ENCODE results near the gene NKIRAS1.
A peak's percentile ranks its signal among the peaks of the same experiment; 100 is the strongest.
"Not testable (repeated sequence)": the region's sequence is repeated elsewhere in the genome, so short reads cannot be mapped to it uniquely, and the experiment has no call there.

NKIRAS1 gene

GRCh38 chr3:23888617-23889228 lies 28.1 kb downstream of the NKIRAS1 start:
- no peak for DNase-seq (ENCODE audit: extremely low spot score)
- ChIA-PET CTCF (interaction anchor here (0.9 to 1.6 kb wide), 5 partner anchors 23 to 101 kb away, joined by 3 to 8 read pairs (median 4); no protein-coding TSS in a partner anchor), POLR2A (interaction anchor here (1.0 kb wide), 2 partner anchors 28 to 29 kb away, joined by 3 to 6 read pairs; partner anchors contain the start of genes NKIRAS1 and RPL15)
- TF ChIP-seq CTBP1 (IDR thresholded peaks at IDR 0.05; ENCODE audit: borderline replicate concordance) (no peak), NFRKB (IDR thresholded peaks at IDR 0.05) (no peak), FOXK2 (IDR thresholded peaks at IDR 0.05) (no peak), SP1 (IDR thresholded peaks at IDR 0.05) (no peak), L3MBTL2 (conservative IDR thresholded peaks at IDR 0.05) (no peak), FOXA1 (IDR thresholded peaks at IDR 0.05) (no peak), TARDBP (IDR thresholded peaks at IDR 0.05) (no peak), ZNF384 (IDR thresholded peaks at IDR 0.05) (no peak), BHLHE40 (IDR thresholded peaks at IDR 0.05; ENCODE audit: borderline replicate concordance) (no peak), ARNT (IDR thresholded peaks at IDR 0.05) (no peak), HDGF (IDR thresholded peaks at IDR 0.05; ENCODE audit: borderline replicate concordance) (no peak), LEF1 (IDR thresholded peaks at IDR 0.05; ENCODE audit: borderline replicate concordance) (no peak), ELF4 (IDR thresholded peaks at IDR 0.05) (no peak), SUZ12 (IDR thresholded peaks at IDR 0.05) (no peak), PKNOX1 (IDR thresholded peaks at IDR 0.05) (no peak), FOXM1 (IDR thresholded peaks at IDR 0.05; ENCODE audit: borderline replicate concordance) (no peak)

- ChIA-PET CTCF (no interaction called here), POLR2A (interaction anchor here (3.9 kb wide), 1 partner anchor 30 kb away, joined by 13 read pairs; the partner anchor contains the start of genes NKIRAS1 and RPL15)
- TF ChIP-seq HDGF (IDR thresholded peaks at IDR 0.05; ENCODE audit: borderline replicate concordance) = no peak
- no peak for TF ChIP-seq FOXA1 (IDR thresholded peaks at IDR 0.05)
- TF ChIP-seq NFRKB (IDR thresholded peaks at IDR 0.05) = no peak
- TF ChIP-seq ELF4 (IDR thresholded peaks at IDR 0.05) = no peak
- TF ChIP-seq CTBP1 (IDR thresholded peaks at IDR 0.05; ENCODE audit: borderline replicate concordance) = no peak
- no peak for TF ChIP-seq L3MBTL2 (conservative IDR thresholded peaks at IDR 0.05)
- no peak for TF ChIP-seq FOXM1 (IDR thresholded peaks at IDR 0.05; ENCODE audit: borderline replicate concordance)
- no peak for TF ChIP-seq BHLHE40 (IDR thresholded peaks at IDR 0.05; ENCODE audit: borderline replicate concordance)
- TF ChIP-seq PKNOX1 (IDR thresholded peaks at IDR 0.05) = no peak
- TF ChIP-seq FOXK2 (IDR thresholded peaks at IDR 0.05) = no peak
- no peak for TF ChIP-seq TARDBP (IDR thresholded peaks at IDR 0.05)
- no peak for DNase-seq (ENCODE audit: extremely low spot score)
These were observed 30.5 kb downstream of the NKIRAS1 start for GRCh38 chr3:23886311-23886710.

GRCh38 chr3:23885210-23885609 lies 31.6 kb downstream of the NKIRAS1 start:
- TF ChIP-seq TARDBP (IDR thresholded peaks at IDR 0.05) (no peak), CTBP1 (IDR thresholded peaks at IDR 0.05; ENCODE audit: borderline replicate concordance) (no peak), ZNF384 (IDR thresholded peaks at IDR 0.05) (no peak), BHLHE40 (IDR thresholded peaks at IDR 0.05; ENCODE audit: borderline replicate concordance) (no peak), PKNOX1 (IDR thresholded peaks at IDR 0.05) (no peak), HDGF (IDR thresholded peaks at IDR 0.05; ENCODE audit: borderline replicate concordance) (no peak), SUZ12 (IDR thresholded peaks at IDR 0.05) (no peak), L3MBTL2 (conservative IDR thresholded peaks at IDR 0.05) (no peak), SP1 (IDR thresholded peaks at IDR 0.05) (no peak), FOXK2 (IDR thresholded peaks at IDR 0.05) (no peak), NFRKB (IDR thresholded peaks at IDR 0.05) (no peak)
- ChIA-PET CTCF (interaction anchor here (0.6 to 0.9 kb wide), 2 partner anchors 37 to 795 kb away, joined by 4 read pairs; no protein-coding TSS in a partner anchor), POLR2A (interaction anchor here (3.9 kb wide), 1 partner anchor 31 kb away, joined by 13 read pairs; the partner anchor contains the start of genes NKIRAS1 and RPL15)
- DNase-seq (ENCODE audit: extremely low spot score) = no peak

GRCh38 chr3:23884481-23884880 lies 32.3 kb downstream of the NKIRAS1 start:
- DNase-seq (ENCODE audit: extremely low spot score) = peak; percentile 33
- POLR2A ChIA-PET = interaction anchor here (3.9 kb wide), 1 partner anchor 32 kb away, joined by 13 read pairs; the partner anchor contains the start of genes NKIRAS1 and RPL15
- CTCF ChIA-PET = interaction anchor here (0.6 to 0.9 kb wide), 2 partner anchors 38 to 796 kb away, joined by 4 read pairs; no protein-coding TSS in a partner anchor
- TF ChIP-seq SP1 (IDR thresholded peaks at IDR 0.05) (no peak), SUZ12 (IDR thresholded peaks at IDR 0.05) (no peak)

GRCh38 chr3:23882487-23882918 lies 34.3 kb downstream of the NKIRAS1 start:
- DNase-seq (ENCODE audit: extremely low spot score) = no peak
- POLR2A ChIA-PET = interaction anchor here (1.5 kb wide), 1 partner anchor 34 kb away, joined by 4 read pairs; the partner anchor contains the start of genes NKIRAS1 and RPL15
- CTCF ChIA-PET = no interaction called here
- TF ChIP-seq FOXM1 (IDR thresholded peaks at IDR 0.05; ENCODE audit: borderline replicate concordance) = no peak
- TF ChIP-seq LEF1 (IDR thresholded peaks at IDR 0.05; ENCODE audit: borderline replicate concordance) = no peak
- TF ChIP-seq SP1 (IDR thresholded peaks at IDR 0.05) = no peak
- no peak for TF ChIP-seq L3MBTL2 (conservative IDR thresholded peaks at IDR 0.05)
- no peak for TF ChIP-seq CTBP1 (IDR thresholded peaks at IDR 0.05; ENCODE audit: borderline replicate concordance)
- no peak for TF ChIP-seq HDGF (IDR thresholded peaks at IDR 0.05; ENCODE audit: borderline replicate concordance)
- TF ChIP-seq FOXA1 (IDR thresholded peaks at IDR 0.05) = no peak
- TF ChIP-seq ZNF384 (IDR thresholded peaks at IDR 0.05) = no peak
- TF ChIP-seq ELF4 (IDR thresholded peaks at IDR 0.05) = no peak
- TF ChIP-seq ARNT (IDR thresholded peaks at IDR 0.05) = no peak

GRCh38 chr3:23881993-23882392 lies 34.8 kb downstream of the NKIRAS1 start:
- CTCF ChIA-PET = interaction anchor here (0.7 kb wide), 1 partner anchor 41 kb away, joined by 3 read pairs; no protein-coding TSS in a partner anchor
- POLR2A ChIA-PET; DNase-seq (ENCODE audit: extremely low spot score): not testable (repeated sequence)

All from HEK293T (cell line).